KOPT-K1 (cell line): ENCODE results near the gene FUT3.
"Not testable (repeated sequence)": the region's sequence is repeated elsewhere in the genome, so short reads cannot be mapped to it uniquely, and the experiment has no call there.

Experiments
- H3K27ac ChIP-seq: fragments of 200-600 bp; sonication (generic); 2 replicates; pipeline ENCODE4 v1.5.1; 2016; ENCODE audit warnings: antibody characterized with exemption, mild to moderate bottlenecking, low read depth, low read length; ENCODE audit not compliant: poor library complexity, severe bottlenecking
- H3K36me3 ChIP-seq: fragments of 200-600 bp; sonication (generic); 2 replicates; pipeline ENCODE4 v1.5.1; 2017; ENCODE audit warnings: antibody characterized with exemption, mild to moderate bottlenecking, low read length, moderate library complexity; ENCODE audit not compliant: insufficient read depth
- H3K9me3 ChIP-seq: fragments of 200-600 bp; sonication (generic); 2 replicates; pipeline ENCODE4 v1.5.1; 2017; ENCODE audit warnings: antibody characterized with exemption, low read length, mild to moderate bottlenecking; ENCODE audit not compliant: insufficient read depth, poor library complexity, severe bottlenecking

FUT3 gene

GRCh38 chr19:5867201-5868136 is 16.2 kb upstream of the FUT3 start:
- no peak overlapping the region for H3K27ac ChIP-seq
- H3K36me3 ChIP-seq: no peaks in the 10 kb centered on the region
- no peaks in the 10 kb centered on the region for H3K9me3 ChIP-seq

- Histone ChIP-seq H3K9me3 (no peaks in the 10 kb centered on the region), H3K27ac (no peak overlapping the region), H3K36me3 (no peaks in the 10 kb centered on the region)
Observed at GRCh38 chr19:5865772-5866171, 14.5 kb upstream of the FUT3 start.

- no peak overlapping the region for H3K27ac ChIP-seq
- H3K9me3 ChIP-seq: no peaks in the 10 kb centered on the region
- no peaks in the 10 kb centered on the region for H3K36me3 ChIP-seq
Observed at GRCh38 chr19:5864725-5865486, 13.7 kb upstream of the FUT3 start.

GRCh38 chr19:5864013-5864720 is 12.9 kb upstream of the FUT3 start:
- no peak overlapping the region for H3K27ac ChIP-seq
- no peaks in the 10 kb centered on the region for H3K9me3 ChIP-seq
- H3K36me3 ChIP-seq: no peaks in the 10 kb centered on the region

GRCh38 chr19:5863030-5863665 is 11.9 kb upstream of the FUT3 start:
- H3K27ac ChIP-seq: no peak overlapping the region
- H3K36me3 ChIP-seq: no peaks in the 10 kb centered on the region
- no peaks in the 10 kb centered on the region for H3K9me3 ChIP-seq

- H3K9me3 ChIP-seq: no peaks in the 10 kb centered on the region
- H3K36me3 ChIP-seq: no peaks in the 10 kb centered on the region
- no peak overlapping the region for H3K27ac ChIP-seq
Observed at GRCh38 chr19:5857203-5858081, 6.2 kb upstream of the FUT3 start.

GRCh38 chr19:5855151-5855550 is 3.9 kb upstream of the FUT3 start:
- H3K36me3 ChIP-seq, H3K9me3 ChIP-seq, H3K27ac ChIP-seq: not testable (repeated sequence)

GRCh38 chr19:5854121-5854520 is 2.9 kb upstream of the FUT3 start:
- not testable (repeated sequence) for H3K9me3 ChIP-seq, H3K27ac ChIP-seq, H3K36me3 ChIP-seq

- no peak overlapping the region for H3K27ac ChIP-seq
- H3K9me3 ChIP-seq: no peaks in the 10 kb centered on the region
- H3K36me3 ChIP-seq: no peaks in the 10 kb centered on the region
Observed at GRCh38 chr19:5850743-5851293, 431 bp downstream of the FUT3 start.

- Histone ChIP-seq H3K9me3 (no peaks in the 10 kb centered on the region), H3K36me3 (no peaks in the 10 kb centered on the region), H3K27ac (no peak overlapping the region)
Observed at GRCh38 chr19:5850189-5850588, 1.1 kb downstream of the FUT3 start.

GRCh38 chr19:5848621-5849020 is 2.6 kb downstream of the FUT3 start:
- not testable (repeated sequence) for H3K9me3 ChIP-seq, H3K36me3 ChIP-seq, H3K27ac ChIP-seq

- not testable (repeated sequence) for H3K36me3 ChIP-seq, H3K9me3 ChIP-seq, H3K27ac ChIP-seq
Observed at GRCh38 chr19:5847846-5848245, 3.4 kb downstream of the FUT3 start.

GRCh38 chr19:5844456-5845433 is 6.5 kb downstream of the FUT3 start:
- Histone ChIP-seq H3K27ac (no peak overlapping the region), H3K36me3 (no peaks in the 10 kb centered on the region), H3K9me3 (no peaks in the 10 kb centered on the region)
